ENCODE results near the gene USP17L17.
"Not testable (repeated sequence)": the region's sequence is repeated elsewhere in the genome, so short reads cannot be mapped to it uniquely, and the experiment has no call there.

DNA sequence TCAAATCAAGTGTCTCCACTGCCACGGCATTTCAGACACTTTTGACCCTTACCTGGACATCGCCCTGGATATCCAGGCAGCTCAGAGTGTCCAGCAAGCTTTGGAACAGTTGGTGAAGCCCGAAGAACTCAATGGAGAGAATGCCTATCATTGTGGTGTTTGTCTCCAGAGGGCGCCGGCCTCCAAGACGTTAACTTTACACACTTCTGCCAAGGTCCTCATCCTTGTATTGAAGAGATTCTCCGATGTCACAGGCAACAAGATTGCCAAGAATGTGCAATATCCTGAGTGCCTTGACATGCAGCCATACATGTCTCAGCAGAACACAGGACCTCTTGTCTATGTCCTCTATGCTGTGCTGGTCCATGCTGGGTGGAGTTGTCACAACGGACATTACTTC lies 13.4 kb upstream of the USP17L17 start:
- TF ChIP-seq, protein P1, sequence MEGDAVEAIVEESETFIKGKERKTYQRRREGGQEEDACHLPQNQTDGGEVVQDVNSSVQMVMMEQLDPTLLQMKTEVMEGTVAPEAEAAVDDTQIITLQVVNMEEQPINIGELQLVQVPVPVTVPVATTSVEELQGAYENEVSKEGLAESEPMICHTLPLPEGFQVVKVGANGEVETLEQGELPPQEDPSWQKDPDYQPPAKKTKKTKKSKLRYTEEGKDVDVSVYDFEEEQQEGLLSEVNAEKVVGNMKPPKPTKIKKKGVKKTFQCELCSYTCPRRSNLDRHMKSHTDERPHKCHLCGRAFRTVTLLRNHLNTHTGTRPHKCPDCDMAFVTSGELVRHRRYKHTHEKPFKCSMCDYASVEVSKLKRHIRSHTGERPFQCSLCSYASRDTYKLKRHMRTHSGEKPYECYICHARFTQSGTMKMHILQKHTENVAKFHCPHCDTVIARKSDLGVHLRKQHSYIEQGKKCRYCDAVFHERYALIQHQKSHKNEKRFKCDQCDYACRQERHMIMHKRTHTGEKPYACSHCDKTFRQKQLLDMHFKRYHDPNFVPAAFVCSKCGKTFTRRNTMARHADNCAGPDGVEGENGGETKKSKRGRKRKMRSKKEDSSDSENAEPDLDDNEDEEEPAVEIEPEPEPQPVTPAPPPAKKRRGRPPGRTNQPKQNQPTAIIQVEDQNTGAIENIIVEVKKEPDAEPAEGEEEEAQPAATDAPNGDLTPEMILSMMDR (IDR thresholded peaks at IDR 0.05): not testable (repeated sequence)
- TF ChIP-seq EZH2 (IDR thresholded peaks at IDR 0.05; ENCODE audit: borderline replicate concordance, insufficient read depth, low read depth, low read length, poor library complexity, severe bottlenecking): not testable (repeated sequence)

All from B cell (primary cell).